CD4-positive, alpha-beta T cell (primary cell): Measurements from ENCODE around the gene DNAH3. TPM values are rescaled to one million over a fixed set of nuclear protein-coding genes. Genes with fewer than 3 reads are reported as not detected.
A peak's percentile ranks its signal among the peaks of the same experiment; 100 is the strongest.

Experiments used
- ATAC-seq: fragments of 200-7000 bp; cut with Tn5 transposase; one replicate; pipeline ENCODE4 v1.10.0; 2022; ENCODE audit warnings: mild to moderate bottlenecking; ENCODE audit not compliant: poor library complexity
- CTCF ChIA-PET: fragments of 350-600 bp; sonication (Branson Sonifier 250); formaldehyde crosslinking; loops from one replicate; lab custom pipeline; 2021; ENCODE audit warnings: antibody characterized with exemption, inconsistent platforms; lab: Charles Lee
- POLR2A ChIA-PET: fragments of 350-600 bp; sonication (Branson Sonifier 250); formaldehyde crosslinking; loops from one replicate; lab custom pipeline; 2021; ENCODE audit warnings: antibody characterized with exemption, inconsistent platforms; lab: Charles Lee
- DNase-seq, 14 experiments: peaks; one replicate each; pipeline ENCODE4 v3.0.0-alpha.2; 2013 to 2020; ENCODE audit warnings: mixed read lengths in 2 of 14
- H3K27ac ChIP-seq, 2 donors: one replicate each; pipeline versions ENCODE4 v1.5.1 to v1.7.0; 2013; ENCODE audit warnings: low read length in 2 of 2, low read depth in 1 of 2, mild to moderate bottlenecking in 1 of 2
- H3K27me3 ChIP-seq, 2 experiments: 1 replicate in 1 of 2; 2 replicates in 1 of 2; pipeline versions ENCODE4 v1.6.1 to v1.7.0; 2013; ENCODE audit warnings: low read length in 2 of 2, control low read depth in 1 of 2, mild to moderate bottlenecking in 1 of 2, moderate library complexity in 1 of 2; ENCODE audit not compliant: insufficient read depth in 2 of 2, control insufficient read depth in 1 of 2
- H3K36me3 ChIP-seq: one replicate; pipeline ENCODE4 v1.6.1; 2013; ENCODE audit warnings: low read length, control low read depth; ENCODE audit not compliant: insufficient read depth
- H3K4me1 ChIP-seq: one replicate; pipeline ENCODE4 v1.6.1; 2013; ENCODE audit warnings: low read length, control low read depth; ENCODE audit not compliant: insufficient read depth
- H3K4me3 ChIP-seq: one replicate; pipeline ENCODE4 v1.5.1; 2013; ENCODE audit warnings: mild to moderate bottlenecking, low read length, moderate library complexity
- H3K9me3 ChIP-seq, 2 experiments: 1 replicate in 1 of 2; 2 replicates in 1 of 2; pipeline versions ENCODE4 v1.6.1 to v1.7.0; 2013; ENCODE audit warnings: low read length in 2 of 2, mild to moderate bottlenecking in 2 of 2, control low read depth in 1 of 2, moderate library complexity in 1 of 2; ENCODE audit not compliant: control insufficient read depth in 1 of 2, insufficient read depth in 1 of 2
- H3K27ac Mint-ChIP-seq: one replicate; pipeline ENCODE4 v1.8.0; 2020; ENCODE audit warnings: mixed read lengths
- H3K27me3 Mint-ChIP-seq: one replicate; pipeline ENCODE4 v1.8.0; 2021; ENCODE audit warnings: mixed read lengths
- H3K36me3 Mint-ChIP-seq: one replicate; pipeline ENCODE4 v1.8.0; 2021; ENCODE audit warnings: low read depth, mixed read lengths
- H3K4me1 Mint-ChIP-seq: one replicate; pipeline ENCODE4 v1.8.0; 2021; ENCODE audit warnings: low read depth, mixed read lengths
- H3K4me3 Mint-ChIP-seq: one replicate; pipeline ENCODE4 v1.8.0; 2020; ENCODE audit warnings: mild to moderate bottlenecking, mixed read lengths
- H3K9me3 Mint-ChIP-seq: one replicate; pipeline ENCODE4 v1.8.0; 2020; ENCODE audit warnings: mixed read lengths
- CTCF ChIP-seq: fragments of 200-600 bp; IDR thresholded peaks from one replicate; pipeline ENCODE4 v1.8.0; 2022; ENCODE audit warnings: antibody characterized with exemption, mild to moderate bottlenecking
- intact Hi-C, 2 experiments: fragments of 100-400 bp; cut with DNase I in 1 of 2; cut with micrococcal nuclease in 1 of 2; formaldehyde crosslinking; loops; one replicate each; pipeline versions ENCODE4 v1.15.1 to v1.9.0; 2023 to 2025; cut with DNase I, micrococcal nuclease
- total RNA-seq, 174 experiments: library from RNA in 2 of 174; stranded (reverse) in 2 of 174; gene quantifications; one replicate each; pipeline ENCODE4 v1.2.3 and lab custom pipeline; 2021 to 2026

The DNAH3 gene
- total RNA-seq, 2 experiments from 2014 or later = not detected

- Mint-ChIP-seq H3K9me3 (no peaks in the 10 kb centered on the region), H3K36me3 (peaks cover 29% of the 10 kb centered on the region), H3K4me1 (peaks cover 5% of the 10 kb centered on the region), H3K27me3 (peaks cover 5% of the 10 kb centered on the region), H3K27ac (no peak overlapping the region), H3K4me3 (no peak overlapping the region)
- POLR2A ChIA-PET = no interaction called here
- CTCF ChIA-PET = no interaction called here
- H3K4me1 ChIP-seq = peaks cover 5% of the 10 kb centered on the region
- no peak for TF ChIP-seq CTCF
- no peak overlapping the region for H3K4me3 ChIP-seq
- H3K27me3 ChIP-seq = no peaks in the 10 kb centered on the region
- peak in 2 of 14 experiments; percentile 4 to 31 for DNase-seq
- no peak overlapping the region for H3K27ac ChIP-seq
- intact Hi-C loops = loop anchor here in 1 of 2 experiments (10.0 kb wide), 1 partner anchor 110 kb away; no protein-coding TSS in a partner anchor
- ATAC-seq = no peak
- no peaks in the 10 kb centered on the region for H3K9me3 ChIP-seq
- H3K36me3 ChIP-seq = peaks cover 18% of the 10 kb centered on the region
Observed at GRCh38 chr16:21184834-21185233, 34.2 kb upstream of the DNAH3 start.

GRCh38 chr16:21183995-21184394 lies 33.3 kb upstream of the DNAH3 start:
- Histone ChIP-seq H3K4me1 (peaks cover 5% of the 10 kb centered on the region), H3K9me3 (no peaks in the 10 kb centered on the region), H3K27me3 (no peaks in the 10 kb centered on the region), H3K27ac (no peak overlapping the region), H3K36me3 (peaks cover 20% of the 10 kb centered on the region), H3K4me3 (no peak overlapping the region)
- Mint-ChIP-seq H3K9me3 (no peaks in the 10 kb centered on the region), H3K4me3 (no peak overlapping the region), H3K27me3 (peaks cover 5% of the 10 kb centered on the region), H3K36me3 (peaks cover 38% of the 10 kb centered on the region), H3K27ac (no peak overlapping the region), H3K4me1 (peaks cover 5% of the 10 kb centered on the region)
- ChIA-PET POLR2A (no interaction called here), CTCF (no interaction called here)
- TF ChIP-seq CTCF = no peak
- no peak for ATAC-seq
- no peak for DNase-seq
- intact Hi-C loops = loop anchor here in 1 of 2 experiments (10.0 kb wide), 1 partner anchor 111 kb away; no protein-coding TSS in a partner anchor

GRCh38 chr16:21179983-21180365 lies 29.3 kb upstream of the DNAH3 start:
- H3K36me3 ChIP-seq = peaks cover 32% of the 10 kb centered on the region
- Mint-ChIP-seq H3K27me3 (no peaks in the 10 kb centered on the region), H3K4me1 (no peaks in the 10 kb centered on the region), H3K36me3 (peaks cover 70% of the 10 kb centered on the region), H3K9me3 (peaks cover 3% of the 10 kb centered on the region), H3K27ac (no peak overlapping the region), H3K4me3 (no peak overlapping the region)
- H3K9me3 ChIP-seq = no peaks in the 10 kb centered on the region
- CTCF ChIA-PET = no interaction called here
- no peak for ATAC-seq
- H3K4me1 ChIP-seq = no peaks in the 10 kb centered on the region
- H3K27me3 ChIP-seq = no peaks in the 10 kb centered on the region
- H3K4me3 ChIP-seq = no peak overlapping the region
- no peak for TF ChIP-seq CTCF
- no peak for DNase-seq
- POLR2A ChIA-PET = no interaction called here
- no peak overlapping the region for H3K27ac ChIP-seq
- intact Hi-C loops = loop anchor here in 1 of 2 experiments (10.0 kb wide), 1 partner anchor 115 kb away; no protein-coding TSS in a partner anchor
